A549 (cell line): ENCODE measurements around the gene CGN. TPM values are rescaled to one million over a fixed set of nuclear protein-coding genes. Genes with fewer than 3 reads are reported as not detected.

ENCODE experiments used
- ATAC-seq, 2 experiments: fragments of 200-7000 bp in 1 of 2; fragments of >200 bp in 1 of 2; cut with Nextera tagmentation in 1 of 2; cut with Tn5 transposase in 1 of 2; 3 replicates each; pipeline versions ENCODE4 v1.8.0 to v1.9.1; 2018 to 2020; ENCODE audit warnings: mild to moderate bottlenecking in 1 of 2, moderate library complexity in 1 of 2
- CTCF ChIA-PET: fragments of 300-600 bp; sonication (Branson Sonifier 250); formaldehyde crosslinking; extraction: SDS; loops from one replicate; lab custom pipeline; 2021; ENCODE audit warnings: antibody characterized with exemption, inconsistent platforms; lab: Yijun Ruan, JAX
- POLR2A ChIA-PET: fragments of 350-600 bp; formaldehyde crosslinking; extraction: SDS; loops from one replicate; lab custom pipeline; 2021; ENCODE audit warnings: antibody characterized with exemption, inconsistent platforms; lab: Yijun Ruan, JAX
- DNase-seq, 2 experiments: peaks; one replicate each; pipeline versions ENCODE4 v3.0.0 to v3.0.0-alpha.2; 2011 to 2016; ENCODE audit warnings: low read depth in 1 of 2, low spot score in 1 of 2
- FAIRE-seq: peaks from 2 replicates; lab custom pipeline; 2011; peaks lifted over from hg19 to GRCh38; lab: Jason Lieb, UNC
- H3K27ac ChIP-seq, 2 experiments: fragments of >200 bp; sonication (Bioruptor Twin); formaldehyde crosslinking; 3 replicates each; pipeline ENCODE4 v1.5.1; 2016 to 2017
- H3K4me1 ChIP-seq: fragments of >200 bp; sonication (Bioruptor Twin); formaldehyde crosslinking; 3 replicates; pipeline ENCODE4 v1.6.1; 2016
- H3K4me2 ChIP-seq: fragments of >200 bp; sonication (Bioruptor Twin); formaldehyde crosslinking; 3 replicates; pipeline ENCODE4 v1.6.1; 2016
- H3K4me3 ChIP-seq: fragments of >200 bp; sonication (Bioruptor Twin); formaldehyde crosslinking; 3 replicates; pipeline ENCODE4 v1.5.1; 2016
- H3K9me3 ChIP-seq: fragments of >200 bp; sonication (Bioruptor Twin); formaldehyde crosslinking; 3 replicates; pipeline ENCODE4 v1.6.1; 2016
- BHLHE40 ChIP-seq: IDR thresholded peaks from 2 replicates; pipeline ENCODE4 v1.6.1; 2012; ENCODE audit warnings: low read depth, low read length, inconsistent platforms
- CBX2 ChIP-seq: fragments of 200-600 bp; sonication (generic); IDR thresholded peaks from 2 replicates; pipeline ENCODE4 v1.6.1; 2016; ENCODE audit warnings: low read depth, mild to moderate bottlenecking, borderline replicate concordance
- CBX8 ChIP-seq: fragments of 200-600 bp; sonication (generic); IDR thresholded peaks from 2 replicates; pipeline ENCODE4 v1.6.1; 2016
- CEBPB ChIP-seq, 2 experiments: fragments of >200 bp in 1 of 2; sonication (Bioruptor Twin) in 1 of 2; formaldehyde crosslinking in 1 of 2; IDR thresholded peaks; 2 replicates each; pipeline ENCODE4 v1.6.1; 2012 to 2016
- CHD2 ChIP-seq: fragments of 150-350 bp; IDR thresholded peaks from 2 replicates; pipeline ENCODE4 v1.6.1; 2014; ENCODE audit warnings: low read length; ENCODE audit not compliant: partially characterized antibody
- EHMT2 ChIP-seq: fragments of 200-600 bp; sonication (generic); IDR thresholded peaks from 2 replicates; pipeline ENCODE4 v1.6.1; 2016; ENCODE audit warnings: antibody characterized with exemption, low read depth, mild to moderate bottlenecking, moderate library complexity
- ESRRA ChIP-seq: fragments of 150-350 bp; IDR thresholded peaks from 2 replicates; pipeline ENCODE4 v1.6.1; 2014; ENCODE audit warnings: mild to moderate bottlenecking, low read length, borderline replicate concordance
- FOSB ChIP-seq: fragments of 250-450 bp; sonication (Bioruptor Pico); IDR thresholded peaks from 2 replicates; pipeline ENCODE4 v1.5.0; 2020; ENCODE audit warnings: mild to moderate bottlenecking, moderate library complexity
- GATA3 ChIP-seq: IDR thresholded peaks from 2 replicates; pipeline ENCODE4 v1.6.1; 2012; ENCODE audit warnings: borderline replicate concordance
- HDAC2 ChIP-seq: fragments of 200-600 bp; sonication (generic); IDR thresholded peaks from 2 replicates; pipeline ENCODE4 v1.6.1; 2016
- HEYL ChIP-seq: fragments of 250-450 bp; sonication (Bioruptor Pico); IDR thresholded peaks from 2 replicates; pipeline ENCODE4 v1.8.0; 2021; ENCODE audit warnings: mild to moderate bottlenecking, moderate library complexity
- HOXA7 ChIP-seq: fragments of 250-450 bp; sonication (Bioruptor Pico); IDR thresholded peaks from 2 replicates; pipeline ENCODE4 v1.5.0; 2020; ENCODE audit warnings: mild to moderate bottlenecking, moderate library complexity
- HOXB13 ChIP-seq: fragments of 250-450 bp; sonication (Bioruptor Pico); IDR thresholded peaks from 2 replicates; pipeline ENCODE4 v1.5.0; 2020; ENCODE audit warnings: low read depth, mild to moderate bottlenecking, moderate library complexity
- JUN ChIP-seq, 2 experiments: fragments of >200 bp; sonication (Bioruptor Twin); formaldehyde crosslinking; IDR thresholded peaks; 2 replicates in 1 of 2; 3 replicates in 1 of 2; pipeline ENCODE4 v1.6.1; 2016 to 2017
- KDM1A ChIP-seq: fragments of 200-600 bp; sonication (generic); IDR thresholded peaks from 2 replicates; pipeline ENCODE4 v1.6.1; 2016; ENCODE audit warnings: low read depth, mild to moderate bottlenecking
- KDM5A ChIP-seq: fragments of 200-600 bp; sonication (generic); IDR thresholded peaks from 2 replicates; pipeline ENCODE4 v1.6.1; 2016; ENCODE audit warnings: antibody characterized with exemption, mild to moderate bottlenecking
- MAZ ChIP-seq: fragments of 150-350 bp; IDR thresholded peaks from 2 replicates; pipeline ENCODE4 v1.6.1; 2014; ENCODE audit warnings: antibody characterized with exemption, low read depth, low read length, borderline replicate concordance
- MYC ChIP-seq: IDR thresholded peaks from 2 replicates; pipeline ENCODE4 v1.6.1; 2012; ENCODE audit warnings: mild to moderate bottlenecking, inconsistent platforms, low read length, improper control_type of control experiment, borderline replicate concordance
- NPAS2 ChIP-seq: fragments of 250-450 bp; sonication (Bioruptor Pico); IDR thresholded peaks from 2 replicates; pipeline ENCODE4 v1.8.0; 2022; ENCODE audit warnings: mild to moderate bottlenecking, moderate library complexity, borderline replicate concordance
- NR3C1 ChIP-seq: fragments of >200 bp; sonication (Bioruptor Twin); formaldehyde crosslinking; IDR thresholded peaks from 3 replicates; pipeline ENCODE4 v1.6.1; 2017
- PHF8 ChIP-seq: fragments of 200-600 bp; sonication (generic); IDR thresholded peaks from 2 replicates; pipeline ENCODE4 v1.6.1; 2016; ENCODE audit warnings: low read depth, mild to moderate bottlenecking, antibody characterized with exemption, moderate library complexity, borderline replicate concordance
- POLR2A ChIP-seq: IDR thresholded peaks from 2 replicates; pipeline ENCODE4 v1.6.1; 2012; ENCODE audit warnings: mild to moderate bottlenecking, low read length
- RNF2 ChIP-seq: fragments of 200-600 bp; sonication (generic); IDR thresholded peaks from 2 replicates; pipeline ENCODE4 v1.6.1; 2016; ENCODE audit warnings: low read depth, mild to moderate bottlenecking, antibody characterized with exemption, moderate library complexity, borderline replicate concordance
- ZC3H11A ChIP-seq: fragments of 450-650 bp; IDR thresholded peaks from 2 replicates; pipeline ENCODE4 v1.6.1; 2014; ENCODE audit warnings: antibody characterized with exemption, mild to moderate bottlenecking
- ZFP36 ChIP-seq: fragments of 450-650 bp; IDR thresholded peaks from 2 replicates; pipeline ENCODE4 v1.6.1; 2014; ENCODE audit warnings: borderline replicate concordance; ENCODE audit not compliant: partially characterized antibody
- ZNF302 ChIP-seq: fragments of 250-450 bp; sonication (Bioruptor Pico); IDR thresholded peaks from 2 replicates; pipeline ENCODE4 v1.9.0; 2021; ENCODE audit warnings: inconsistent platforms, mild to moderate bottlenecking, moderate library complexity
- ZSCAN20 ChIP-seq: fragments of 250-450 bp; sonication (Bioruptor Pico); IDR thresholded peaks from 2 replicates; pipeline ENCODE4 v1.8.0; 2022; ENCODE audit warnings: mild to moderate bottlenecking, moderate library complexity
- WGBS: methylation state at CpG from one replicate; pipeline ENCODE4 v1.1.6; 2017; ENCODE audit errors: missing lambda C conversion rate; 5-methylcytosine and 5-hydroxymethylcytosine counted together
- polyA plus RNA-seq, 4 experiments: library from polyadenylated mRNA; depleted of rRNA in 3 of 4; stranded (reverse); fragments of >200 nt; fragmentation: RNase III in 1 of 4; extraction: RNeasy Plus Mini Kit Qiagen cat#74134 plus additional on column Dnase treatment in 1 of 4; gene quantifications; 2 replicates in 3 of 4; 3 replicates in 1 of 4; pipeline ENCODE4 v1.2.3, GENCODE V29; 2011 to 2017
- TF ChIP-seq, protein P1 (sequence below): fragments of >200 bp; sonication (Bioruptor Twin); formaldehyde crosslinking; IDR thresholded peaks from 3 replicates; pipeline ENCODE4 v1.5.1; 2016
- TF ChIP-seq, protein P2 (sequence below): IDR thresholded peaks from 2 replicates; pipeline ENCODE4 v1.6.1; 2012
- TF ChIP-seq, protein P3 (sequence below): IDR thresholded peaks from 2 replicates; pipeline ENCODE4 v1.6.1; 2012

CGN gene
- polyA plus RNA-seq, 2 of the 4 experiments (the other 2 are of a cell fraction): 1.8 to 2.3 TPM

DNA sequence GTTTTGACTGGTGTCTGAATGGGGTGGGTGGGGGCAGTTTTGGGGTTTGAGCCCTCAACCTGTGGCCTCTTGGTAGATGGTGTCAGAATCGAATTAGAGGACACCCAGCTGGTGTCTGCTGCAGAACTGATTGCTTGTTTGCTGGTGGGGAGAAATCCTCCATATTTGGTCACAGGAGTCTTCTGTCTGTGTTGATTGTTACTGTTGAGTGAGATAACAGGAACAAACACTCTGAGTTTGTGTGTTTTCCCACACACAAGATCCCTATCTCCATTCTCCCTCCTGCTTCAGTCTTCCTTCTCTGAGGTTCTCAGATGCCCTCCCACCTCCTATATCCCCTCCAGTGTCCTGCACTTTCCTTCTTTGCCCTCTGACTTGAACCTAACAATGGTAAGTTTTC lies 19.1 kb upstream of the CGN start:
- WGBS: 11% methylated on average over 1 of the region's 1 CpG
- Histone ChIP-seq H3K4me2 (no peak overlapping the region), H3K4me1 (peaks cover 13% of the 10 kb centered on the region), H3K9me3 (no peaks in the 10 kb centered on the region), H3K27ac (no peak overlapping the region), H3K4me3 (no peak overlapping the region)
- POLR2A ChIA-PET: no interaction called here
- TF ChIP-seq EHMT2: no peak
- no peak for TF ChIP-seq CBX2
- no peak for TF ChIP-seq KDM5A
- TF ChIP-seq HOXA7 (CRISPR knock-in tag): no peak
- TF ChIP-seq, protein P1, sequence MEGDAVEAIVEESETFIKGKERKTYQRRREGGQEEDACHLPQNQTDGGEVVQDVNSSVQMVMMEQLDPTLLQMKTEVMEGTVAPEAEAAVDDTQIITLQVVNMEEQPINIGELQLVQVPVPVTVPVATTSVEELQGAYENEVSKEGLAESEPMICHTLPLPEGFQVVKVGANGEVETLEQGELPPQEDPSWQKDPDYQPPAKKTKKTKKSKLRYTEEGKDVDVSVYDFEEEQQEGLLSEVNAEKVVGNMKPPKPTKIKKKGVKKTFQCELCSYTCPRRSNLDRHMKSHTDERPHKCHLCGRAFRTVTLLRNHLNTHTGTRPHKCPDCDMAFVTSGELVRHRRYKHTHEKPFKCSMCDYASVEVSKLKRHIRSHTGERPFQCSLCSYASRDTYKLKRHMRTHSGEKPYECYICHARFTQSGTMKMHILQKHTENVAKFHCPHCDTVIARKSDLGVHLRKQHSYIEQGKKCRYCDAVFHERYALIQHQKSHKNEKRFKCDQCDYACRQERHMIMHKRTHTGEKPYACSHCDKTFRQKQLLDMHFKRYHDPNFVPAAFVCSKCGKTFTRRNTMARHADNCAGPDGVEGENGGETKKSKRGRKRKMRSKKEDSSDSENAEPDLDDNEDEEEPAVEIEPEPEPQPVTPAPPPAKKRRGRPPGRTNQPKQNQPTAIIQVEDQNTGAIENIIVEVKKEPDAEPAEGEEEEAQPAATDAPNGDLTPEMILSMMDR: no peak
- TF ChIP-seq, protein P2, sequence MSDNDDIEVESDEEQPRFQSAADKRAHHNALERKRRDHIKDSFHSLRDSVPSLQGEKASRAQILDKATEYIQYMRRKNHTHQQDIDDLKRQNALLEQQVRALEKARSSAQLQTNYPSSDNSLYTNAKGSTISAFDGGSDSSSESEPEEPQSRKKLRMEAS: no peak
- no peak for TF ChIP-seq GATA3
- no peak for TF ChIP-seq ZFP36
- no peak for TF ChIP-seq RNF2
- no peak for TF ChIP-seq BHLHE40
- TF ChIP-seq, protein P3, sequence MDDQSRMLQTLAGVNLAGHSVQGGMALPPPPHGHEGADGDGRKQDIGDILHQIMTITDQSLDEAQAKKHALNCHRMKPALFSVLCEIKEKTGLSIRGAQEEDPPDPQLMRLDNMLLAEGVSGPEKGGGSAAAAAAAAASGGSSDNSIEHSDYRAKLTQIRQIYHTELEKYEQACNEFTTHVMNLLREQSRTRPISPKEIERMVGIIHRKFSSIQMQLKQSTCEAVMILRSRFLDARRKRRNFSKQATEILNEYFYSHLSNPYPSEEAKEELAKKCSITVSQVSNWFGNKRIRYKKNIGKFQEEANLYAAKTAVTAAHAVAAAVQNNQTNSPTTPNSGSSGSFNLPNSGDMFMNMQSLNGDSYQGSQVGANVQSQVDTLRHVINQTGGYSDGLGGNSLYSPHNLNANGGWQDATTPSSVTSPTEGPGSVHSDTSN: no peak
- no peak for TF ChIP-seq NPAS2 (CRISPR knock-in tag)
- TF ChIP-seq MYC: no peak
- TF ChIP-seq ZNF302 (CRISPR knock-in tag): no peak
- no peak for TF ChIP-seq HEYL (CRISPR knock-in tag)
- TF ChIP-seq PHF8: no peak
- no peak for TF ChIP-seq ZC3H11A
- TF ChIP-seq CBX8: no peak
- no peak for TF ChIP-seq FOSB (CRISPR knock-in tag)
- TF ChIP-seq KDM1A: no peak
- ATAC-seq (no peak), FAIRE-seq (no peak), DNase-seq (no peak)
- CTCF ChIA-PET: interaction anchor here (0.9 to 2.5 kb wide), 4 partner anchors 11 to 352 kb away, joined by 3 to 6 read pairs (median 3); no protein-coding TSS in a partner anchor

DNA sequence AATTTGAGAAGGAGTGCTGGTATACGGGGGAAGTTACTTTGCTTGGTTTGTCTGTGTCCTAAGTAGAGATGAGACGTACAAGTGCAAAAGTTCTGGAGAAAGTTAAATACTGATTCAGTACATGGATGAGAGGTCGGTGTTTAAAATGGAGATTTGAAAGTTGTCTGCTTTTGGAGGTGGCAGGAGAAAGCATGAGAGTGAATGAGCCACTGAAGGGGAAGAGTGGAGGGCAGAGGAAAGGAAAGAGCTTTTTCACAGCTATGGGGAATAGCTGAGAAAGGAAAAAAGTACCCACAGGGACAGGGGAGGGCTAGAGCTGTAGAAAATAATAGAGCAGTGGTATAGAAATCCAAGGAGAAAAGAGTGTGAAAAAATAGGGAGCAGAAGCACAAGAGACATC lies 18.1 kb upstream of the CGN start:
- Histone ChIP-seq H3K4me1 (peaks cover 13% of the 10 kb centered on the region), H3K9me3 (no peaks in the 10 kb centered on the region), H3K4me2 (no peak overlapping the region), H3K4me3 (no peak overlapping the region), H3K27ac (no peak overlapping the region)
- DNase-seq: no peak
- whole genome bisulfite sequencing: 86% methylated on average over 3 of the region's 3 CpGs
- ChIA-PET POLR2A (no interaction called here), CTCF (interaction anchor here (0.6 to 2.5 kb wide), 2 partner anchors 10 to 903 kb away, joined by 3 to 6 read pairs; no protein-coding TSS in a partner anchor)
- no peak for FAIRE-seq
- no peak for ATAC-seq
- TF ChIP-seq ZC3H11A: no peak
- TF ChIP-seq EHMT2: no peak
- no peak for TF ChIP-seq HOXB13 (CRISPR knock-in tag)
- TF ChIP-seq CHD2: no peak
- TF ChIP-seq JUN (IDR thresholded peaks at IDR 0.05): no peak
- no peak for TF ChIP-seq HDAC2
- TF ChIP-seq HOXA7 (CRISPR knock-in tag): no peak
- TF ChIP-seq POLR2A: no peak
- TF ChIP-seq ZNF302 (CRISPR knock-in tag): no peak
- no peak for TF ChIP-seq ESRRA
- no peak for TF ChIP-seq NR3C1
- TF ChIP-seq ZSCAN20: no peak
- no peak for TF ChIP-seq MAZ
- no peak for TF ChIP-seq CEBPB (IDR thresholded peaks at IDR 0.05)
- TF ChIP-seq RNF2: no peak
